NCI-H1436 treated with DMSO at 0.1 percent for 48 hours (cell line): Measurements from ENCODE around the gene FAM81B.

Experiments
- DNase-seq: peaks from one replicate; lab custom pipeline; 2025; lab: John Stamatoyannopoulos, UW

The FAM81B gene

GRCh38 chr5:95403996-95404395 is 12.8 kb downstream of the FAM81B start:
- no peak for DNase-seq

GRCh38 chr5:95406426-95407090 is 15.4 kb downstream of the FAM81B start:
- no peak for DNase-seq

GRCh38 chr5:95410279-95410678 is 19.1 kb downstream of the FAM81B start:
- DNase-seq = no peak

- no peak for DNase-seq
Measured at GRCh38 chr5:95411474-95411873, 20.3 kb downstream of the FAM81B start.

GRCh38 chr5:95414451-95414850 is 23.3 kb downstream of the FAM81B start:
- DNase-seq = no peak

GRCh38 chr5:95417971-95418370 is 26.8 kb downstream of the FAM81B start:
- no peak for DNase-seq

- DNase-seq = no peak
Measured at GRCh38 chr5:95422838-95423237, 31.7 kb downstream of the FAM81B start.

GRCh38 chr5:95424016-95424415 is 32.9 kb downstream of the FAM81B start:
- no peak for DNase-seq

GRCh38 chr5:95424526-95424925 is 33.4 kb downstream of the FAM81B start:
- DNase-seq = no peak

GRCh38 chr5:95426227-95426626 is 35.1 kb downstream of the FAM81B start:
- no peak for DNase-seq

- DNase-seq = no peak
Measured at GRCh38 chr5:95432779-95433178, 41.6 kb downstream of the FAM81B start.

GRCh38 chr5:95439801-95440493 is 48.8 kb downstream of the FAM81B start:
- DNase-seq = no peak

GRCh38 chr5:95440825-95441224 is 49.7 kb downstream of the FAM81B start:
- no peak for DNase-seq

- DNase-seq = no peak
Measured at GRCh38 chr5:95441636-95442035, 50.5 kb downstream of the FAM81B start.

- no peak for DNase-seq
Measured at GRCh38 chr5:95445442-95445841, 54.3 kb downstream of the FAM81B start.

GRCh38 chr5:95445995-95446394 is 54.8 kb downstream of the FAM81B start:
- no peak for DNase-seq

GRCh38 chr5:95446560-95447221 is 55.5 kb downstream of the FAM81B start:
- DNase-seq = no peak

- no peak for DNase-seq
Measured at GRCh38 chr5:95447961-95448360, 56.8 kb downstream of the FAM81B start.

- no peak for DNase-seq
Measured at GRCh38 chr5:95448789-95449188, 57.6 kb downstream of the FAM81B start.

- no peak for DNase-seq
Measured at GRCh38 chr5:95449460-95449859, 58.3 kb downstream of the FAM81B start.

- DNase-seq = no peak
Measured at GRCh38 chr5:95454536-95454935, 63.4 kb downstream of the FAM81B start.

GRCh38 chr5:95460665-95461064 is 69.5 kb downstream of the FAM81B start:
- DNase-seq = no peak

- DNase-seq = no peak
Measured at GRCh38 chr5:95471487-95471886, 80.3 kb downstream of the FAM81B start.
